Peyer's patch (tissue), 4 donors: ENCODE data around the gene EP400. TPM values are rescaled to one million over a fixed set of nuclear protein-coding genes. Genes with fewer than 3 reads are reported as not detected.
"Not testable (repeated sequence)": the region's sequence is repeated elsewhere in the genome, so short reads cannot be mapped to it uniquely, and the experiment has no call there.

Experiments used
- DNase-seq, 3 donors: peaks; one replicate each; pipeline ENCODE4 v3.0.0-alpha.2; 2017 to 2019
- H3K27ac ChIP-seq, 4 donors: fragments of 200-600 bp; sonication (generic); one replicate each; pipeline ENCODE4 v1.5.1; 2016 to 2019
- H3K27me3 ChIP-seq, 2 donors: fragments of 200-600 bp; sonication (generic); one replicate each; pipeline ENCODE4 v1.5.1; 2019
- H3K36me3 ChIP-seq, 3 donors: fragments of 200-600 bp; sonication (generic); one replicate each; pipeline ENCODE4 v1.5.1; 2016 to 2019
- H3K4me1 ChIP-seq, 4 donors: fragments of 200-600 bp; sonication (generic); one replicate each; pipeline ENCODE4 v1.5.1; 2016 to 2019
- H3K4me3 ChIP-seq, 4 donors: fragments of 200-600 bp; sonication (generic); 1 replicate in 3 of 4; 2 replicates in 1 of 4; pipeline ENCODE4 v1.5.1; 2016 to 2019; ENCODE audit warnings: mild to moderate bottlenecking in 1 of 4
- H3K9me3 ChIP-seq, 4 donors: fragments of 200-600 bp; sonication (generic); one replicate each; pipeline ENCODE4 v1.5.1; 2016 to 2019; ENCODE audit warnings: mild to moderate bottlenecking in 1 of 4
- POLR2A ChIP-seq, 2 donors: fragments of 450-650 bp; IDR thresholded peaks; one replicate each; pipeline ENCODE4 v1.5.1; 2017; ENCODE audit warnings: antibody characterized with exemption in 2 of 2, mild to moderate bottlenecking in 2 of 2, moderate library complexity in 2 of 2
- total RNA-seq, 4 donors: library from RNA; depleted of rRNA; stranded (reverse); fragments of >200 nt; gene quantifications; one replicate each; pipeline ENCODE4 v1.1.0, GENCODE V29; 2016
- TF ChIP-seq, protein P1 (sequence below), 6 experiments: fragments of 450-650 bp in 4 of 6; fragments of 200-600 bp in 2 of 6; sonication (generic) in 1 of 6; IDR thresholded peaks; one replicate each; pipeline ENCODE4 v1.5.1; 2017 to 2019; ENCODE audit warnings: antibody characterized with exemption in 6 of 6, mild to moderate bottlenecking in 3 of 6, moderate library complexity in 1 of 6

Gene EP400
- total RNA-seq, 4 donors from 2014 or later = 22.1 to 60.2 (median 49.2) TPM

DNA sequence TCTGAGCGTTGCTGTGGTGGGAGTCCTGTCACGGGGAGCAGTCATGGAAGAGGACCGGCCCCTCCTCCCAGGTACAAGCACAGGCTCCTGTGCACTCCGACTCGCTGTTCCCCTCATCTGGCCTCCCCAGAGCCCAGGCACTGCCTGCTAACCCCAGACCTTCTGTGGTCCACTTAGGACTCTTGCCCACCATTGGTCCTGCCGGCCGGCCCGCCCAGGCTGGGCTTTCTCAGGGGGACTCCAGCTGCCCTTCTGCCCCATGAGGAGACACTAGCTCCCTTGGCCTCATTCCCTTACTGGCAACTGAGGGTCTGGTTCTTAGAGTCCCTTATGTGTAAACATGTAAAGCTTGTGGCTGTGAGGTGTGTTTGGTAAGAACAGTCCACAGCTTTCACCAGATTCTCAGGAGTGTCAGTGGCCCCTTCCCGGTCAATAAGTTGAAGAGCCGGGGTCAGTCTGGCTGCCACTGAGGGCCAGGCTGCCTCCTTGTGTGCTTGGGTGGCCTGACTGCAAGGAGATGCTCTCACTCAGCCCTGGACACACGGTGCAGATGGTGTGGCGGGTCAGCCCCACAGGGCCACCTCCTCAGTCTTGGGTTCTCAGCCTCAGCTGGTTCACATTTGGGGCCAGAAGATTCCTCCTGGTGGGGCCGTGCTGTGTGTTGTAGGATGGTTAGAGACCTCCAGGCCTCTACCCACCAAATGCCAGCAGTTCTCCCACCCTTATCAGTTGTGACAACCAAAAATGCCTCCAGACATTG lies 150.7 kb downstream of the EP400 start:
- TF ChIP-seq POLR2A (IDR thresholded peaks at IDR 0.05) = no peak
- TF ChIP-seq, protein P1, sequence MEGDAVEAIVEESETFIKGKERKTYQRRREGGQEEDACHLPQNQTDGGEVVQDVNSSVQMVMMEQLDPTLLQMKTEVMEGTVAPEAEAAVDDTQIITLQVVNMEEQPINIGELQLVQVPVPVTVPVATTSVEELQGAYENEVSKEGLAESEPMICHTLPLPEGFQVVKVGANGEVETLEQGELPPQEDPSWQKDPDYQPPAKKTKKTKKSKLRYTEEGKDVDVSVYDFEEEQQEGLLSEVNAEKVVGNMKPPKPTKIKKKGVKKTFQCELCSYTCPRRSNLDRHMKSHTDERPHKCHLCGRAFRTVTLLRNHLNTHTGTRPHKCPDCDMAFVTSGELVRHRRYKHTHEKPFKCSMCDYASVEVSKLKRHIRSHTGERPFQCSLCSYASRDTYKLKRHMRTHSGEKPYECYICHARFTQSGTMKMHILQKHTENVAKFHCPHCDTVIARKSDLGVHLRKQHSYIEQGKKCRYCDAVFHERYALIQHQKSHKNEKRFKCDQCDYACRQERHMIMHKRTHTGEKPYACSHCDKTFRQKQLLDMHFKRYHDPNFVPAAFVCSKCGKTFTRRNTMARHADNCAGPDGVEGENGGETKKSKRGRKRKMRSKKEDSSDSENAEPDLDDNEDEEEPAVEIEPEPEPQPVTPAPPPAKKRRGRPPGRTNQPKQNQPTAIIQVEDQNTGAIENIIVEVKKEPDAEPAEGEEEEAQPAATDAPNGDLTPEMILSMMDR (IDR thresholded peaks at IDR 0.05) = no peak
- no peaks in the 10 kb centered on the region for H3K9me3 ChIP-seq
- no peaks in the 10 kb centered on the region for H3K27me3 ChIP-seq
- peaks cover 0 to 7% (median 0%) of the 10 kb centered on the region in 3 donors for H3K36me3 ChIP-seq
- no peaks in the 10 kb centered on the region for H3K4me1 ChIP-seq
- H3K4me3 ChIP-seq = no peak overlapping the region
- no peak for DNase-seq
- no peak overlapping the region for H3K27ac ChIP-seq

DNA sequence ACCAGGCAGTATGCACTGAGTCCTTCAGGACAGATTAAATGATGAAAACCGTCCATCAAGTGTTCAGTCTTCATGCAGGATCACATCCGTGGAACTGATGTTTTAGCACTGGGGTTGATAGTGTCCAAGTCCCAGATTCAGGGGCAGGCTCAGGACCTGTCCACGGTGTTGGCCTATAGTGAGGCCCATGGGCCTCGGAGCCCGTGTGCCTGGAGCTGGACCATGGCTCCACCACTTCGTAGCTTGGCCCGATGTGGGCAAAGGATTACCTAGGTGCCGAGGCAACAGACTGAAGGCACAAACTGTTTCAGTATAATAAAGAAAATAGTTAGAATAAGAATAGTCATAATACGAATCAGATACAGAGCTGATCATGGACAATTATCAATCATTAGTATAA lies 152.6 kb downstream of the EP400 start:
- DNase-seq = no peak
- TF ChIP-seq, protein P1 (IDR thresholded peaks at IDR 0.05) = no peak
- no peak for TF ChIP-seq POLR2A (IDR thresholded peaks at IDR 0.05)
- H3K4me1 ChIP-seq = no peaks in the 10 kb centered on the region

DNA sequence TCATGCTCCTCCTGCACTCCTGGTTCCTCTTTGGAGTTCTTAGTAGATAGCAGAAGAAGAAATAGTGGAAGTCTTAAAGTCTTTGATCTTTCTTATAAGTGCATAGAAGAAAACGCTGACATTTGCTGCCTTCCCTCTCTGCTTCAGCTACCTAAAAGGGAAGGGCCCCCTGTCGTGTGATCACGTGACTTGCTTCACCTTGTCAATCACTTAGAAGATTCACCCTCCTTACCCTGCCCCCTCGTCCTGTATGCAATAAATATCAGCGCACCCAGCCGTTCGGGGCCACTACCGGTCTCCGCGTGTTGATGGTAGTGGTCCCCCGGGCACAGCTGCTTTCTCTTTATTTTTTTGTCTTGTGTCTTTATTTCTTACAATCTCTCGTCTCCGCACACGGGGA lies 153.3 kb downstream of the EP400 start:
- H3K9me3 ChIP-seq, H3K36me3 ChIP-seq, H3K27me3 ChIP-seq, H3K4me1 ChIP-seq, H3K4me3 ChIP-seq, DNase-seq, H3K27ac ChIP-seq: not testable (repeated sequence)

More for the DNA sequence above, 152.6 kb downstream of the EP400 start:
- no peak overlapping the region for H3K4me3 ChIP-seq
- no peaks in the 10 kb centered on the region for H3K27me3 ChIP-seq
- H3K27ac ChIP-seq = no peak overlapping the region
- H3K36me3 ChIP-seq = no peaks in the 10 kb centered on the region
- H3K9me3 ChIP-seq = no peaks in the 10 kb centered on the region

DNA sequence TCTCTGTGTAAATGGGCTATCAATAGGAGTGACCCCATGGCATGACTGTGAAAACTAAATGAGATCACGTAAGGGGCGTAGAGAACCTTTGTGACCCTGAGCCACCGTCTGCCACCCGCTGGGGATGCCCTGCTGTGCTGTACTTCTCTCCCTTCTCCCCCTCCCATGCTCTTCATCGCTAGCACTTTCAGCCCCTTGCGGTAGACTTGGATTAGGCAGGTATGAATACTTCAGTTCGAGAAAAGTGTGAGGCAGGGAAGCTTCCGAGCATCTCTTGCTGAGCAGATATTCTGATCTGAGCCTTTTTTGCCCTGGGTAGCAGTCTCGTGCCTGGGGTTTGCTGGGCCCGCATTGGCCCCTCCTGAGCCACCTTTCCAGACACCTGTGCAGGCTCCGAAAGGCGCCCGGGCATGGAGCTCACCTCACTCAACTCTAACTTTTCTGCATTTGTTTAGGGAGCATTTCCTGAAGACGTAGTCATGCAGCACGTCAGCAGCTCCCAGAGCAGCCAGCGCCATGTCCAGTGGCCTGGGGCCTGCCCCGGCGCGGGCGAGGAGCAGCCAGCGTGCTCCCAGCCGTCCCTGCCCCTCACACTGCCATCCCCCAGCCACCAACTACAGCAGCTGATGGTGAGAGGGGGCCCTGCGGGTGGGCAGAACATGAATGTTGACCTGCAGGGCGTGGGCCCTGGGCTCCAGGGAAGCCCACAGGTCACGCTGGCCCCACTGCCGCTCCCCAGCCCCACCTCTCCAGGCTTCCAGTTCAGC lies 154.0 kb downstream of the EP400 start:
- no peak for DNase-seq
- Histone ChIP-seq H3K27ac (no peak overlapping the region), H3K4me3 (no peak overlapping the region), H3K4me1 (no peaks in the 10 kb centered on the region), H3K36me3 (peaks cover 0 to 7% (median 0%) of the 10 kb centered on the region in 3 donors), H3K9me3 (no peaks in the 10 kb centered on the region), H3K27me3 (no peaks in the 10 kb centered on the region)
- TF ChIP-seq, protein P1 (IDR thresholded peaks at IDR 0.05) = no peak
- no peak for TF ChIP-seq POLR2A (IDR thresholded peaks at IDR 0.05)

DNA sequence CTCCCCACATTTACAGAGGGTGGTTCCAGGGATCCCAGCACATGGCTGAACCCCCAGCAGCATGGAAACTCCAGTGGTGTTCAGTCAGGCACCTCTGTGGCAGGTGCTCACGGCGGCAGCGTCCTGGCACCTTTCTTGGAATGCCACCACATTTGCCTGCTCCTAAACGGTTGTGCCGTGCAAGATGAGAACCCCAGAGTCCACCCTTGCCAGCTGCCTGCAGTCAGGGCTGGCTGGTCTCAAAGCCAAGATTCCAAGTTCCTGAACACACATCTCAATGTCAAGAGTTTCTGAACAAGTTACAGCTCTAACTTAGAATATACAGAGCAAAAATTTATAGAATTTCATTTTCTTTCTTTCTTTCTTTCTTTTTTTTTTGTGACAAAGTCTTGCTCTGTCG lies 155.7 kb downstream of the EP400 start:
- no peak overlapping the region for H3K4me3 ChIP-seq
- no peaks in the 10 kb centered on the region for H3K27me3 ChIP-seq
- no peak overlapping the region for H3K27ac ChIP-seq
- no peak for DNase-seq
- H3K4me1 ChIP-seq = no peaks in the 10 kb centered on the region
- H3K36me3 ChIP-seq = peaks cover 0 to 18% (median 0%) of the 10 kb centered on the region in 3 donors
- H3K9me3 ChIP-seq = no peaks in the 10 kb centered on the region
- TF ChIP-seq, protein P1 (IDR thresholded peaks at IDR 0.05) = no peak
- no peak for TF ChIP-seq POLR2A (IDR thresholded peaks at IDR 0.05)

DNA sequence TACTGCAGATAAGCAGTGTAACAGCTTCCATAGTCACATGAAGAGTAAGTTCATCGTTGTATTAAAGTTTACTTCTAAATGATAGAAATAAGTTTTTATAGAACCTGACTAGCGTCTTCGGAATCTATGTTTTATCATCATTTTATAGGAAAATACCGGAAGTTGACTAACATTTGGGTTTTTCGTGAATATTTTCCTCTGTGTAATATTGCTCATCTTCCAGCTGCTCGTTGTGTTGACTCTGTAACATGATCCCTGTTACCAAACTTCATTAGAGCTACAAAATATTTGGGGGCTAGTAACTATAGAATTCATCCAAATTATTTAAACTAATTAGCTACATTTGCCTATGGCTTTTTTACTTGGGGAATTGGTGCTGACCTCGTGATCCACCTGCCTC lies 157.2 kb downstream of the EP400 start:
- TF ChIP-seq, protein P1 (IDR thresholded peaks at IDR 0.05) = no peak
- no peak for TF ChIP-seq POLR2A (IDR thresholded peaks at IDR 0.05)
- no peak for DNase-seq
- Histone ChIP-seq H3K27me3 (no peaks in the 10 kb centered on the region), H3K27ac (no peak overlapping the region), H3K4me1 (no peaks in the 10 kb centered on the region), H3K4me3 (no peak overlapping the region), H3K9me3 (no peaks in the 10 kb centered on the region), H3K36me3 (peaks cover 0 to 32% (median 0%) of the 10 kb centered on the region in 3 donors)
